ENCODE measurements around the gene OR1J1. TPM values are rescaled to one million over a fixed set of nuclear protein-coding genes. Genes with fewer than 3 reads are reported as not detected.

OR1J1 gene, protein sequence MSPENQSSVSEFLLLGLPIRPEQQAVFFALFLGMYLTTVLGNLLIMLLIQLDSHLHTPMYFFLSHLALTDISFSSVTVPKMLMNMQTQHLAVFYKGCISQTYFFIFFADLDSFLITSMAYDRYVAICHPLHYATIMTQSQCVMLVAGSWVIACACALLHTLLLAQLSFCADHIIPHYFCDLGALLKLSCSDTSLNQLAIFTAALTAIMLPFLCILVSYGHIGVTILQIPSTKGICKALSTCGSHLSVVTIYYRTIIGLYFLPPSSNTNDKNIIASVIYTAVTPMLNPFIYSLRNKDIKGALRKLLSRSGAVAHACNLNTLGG
- not detected in 2 replicates for total RNA-seq

GRCh38 chr9:122477826-122478225 is at the start of gene OR1J1:
Gene OR1J1 (minus strand): TSS chr9:122477926. CDS start chr9:122477926, 0 bp downstream.
- DNase-seq (ENCODE audit: low read depth): no peak

GRCh38 chr9:122527193-122527592 is 49.5 kb upstream of the OR1J1 start, which contains the start of gene OR1N1:
Gene OR1N1 (minus strand): TSS chr9:122527293. CDS start chr9:122527293, 0 bp downstream.
- DNase-seq (ENCODE audit: low read depth): no peak

GRCh38 chr9:122526602-122527001 is 48.9 kb upstream of the OR1J1 start:
- no peak for DNase-seq (ENCODE audit: low read depth)

- no peak for DNase-seq (ENCODE audit: low read depth)
These were observed 41.6 kb upstream of the OR1J1 start for GRCh38 chr9:122519376-122519775.

- no peak for DNase-seq (ENCODE audit: low read depth)
These were observed 41.1 kb upstream of the OR1J1 start, which contains the start of gene OR1J4 for GRCh38 chr9:122518841-122519240. Gene OR1J4 (plus strand): TSS chr9:122519141. CDS start chr9:122519141, 0 bp downstream.

DNA sequence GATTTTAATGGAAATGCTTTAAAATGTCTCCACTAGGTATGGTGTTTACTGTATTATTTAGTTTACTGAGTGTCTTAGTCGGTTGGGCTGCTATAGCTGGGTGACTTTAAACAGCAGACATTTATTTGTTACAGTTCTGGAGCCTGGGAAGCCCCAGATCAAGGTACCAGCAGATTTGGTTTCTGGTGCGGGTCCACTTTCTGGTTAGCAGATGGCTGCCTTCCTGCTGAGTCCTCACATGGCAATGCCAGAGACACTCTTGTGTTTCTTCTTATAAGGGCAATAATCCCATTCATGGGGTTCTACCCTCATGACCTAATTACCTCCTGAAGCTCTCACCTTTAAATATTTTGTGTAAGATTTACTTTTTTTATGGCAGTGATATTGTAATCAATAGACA is 40.5 kb upstream of the OR1J1 start:
- DNase-seq (ENCODE audit: low read depth): no peak

GRCh38 chr9:122510502-122510901 is 32.8 kb upstream of the OR1J1 start, which contains the start of gene OR1J2:
Gene OR1J2 (plus strand): TSS chr9:122510802. CDS start chr9:122510802, 0 bp downstream.
- DNase-seq (ENCODE audit: low read depth): no peak

GRCh38 chr9:122506964-122507363 is 29.2 kb upstream of the OR1J1 start:
- no peak for DNase-seq (ENCODE audit: low read depth)

DNA sequence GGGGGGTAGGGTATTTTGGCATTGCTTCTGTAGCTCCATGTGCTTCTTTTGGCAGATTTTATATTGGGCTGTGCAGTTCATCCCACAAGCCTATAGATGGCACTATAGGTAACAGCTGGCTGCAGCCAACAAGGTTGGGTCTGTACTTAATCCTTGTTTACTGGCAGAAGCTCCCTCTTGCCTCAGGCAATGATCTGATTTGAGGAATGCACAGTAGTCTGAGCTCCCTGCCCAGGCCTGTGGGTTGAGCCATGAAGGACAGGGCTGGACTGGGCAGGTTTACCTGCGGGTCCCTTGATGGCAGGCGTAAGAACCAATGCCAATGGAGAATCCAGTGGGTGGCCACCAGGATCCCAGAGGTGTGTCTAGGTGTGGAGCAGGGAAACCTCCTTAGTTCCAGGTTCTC is 21.2 kb upstream of the OR1J1 start:
- peak; percentile 62 for DNase-seq (ENCODE audit: low read depth)

DNA sequence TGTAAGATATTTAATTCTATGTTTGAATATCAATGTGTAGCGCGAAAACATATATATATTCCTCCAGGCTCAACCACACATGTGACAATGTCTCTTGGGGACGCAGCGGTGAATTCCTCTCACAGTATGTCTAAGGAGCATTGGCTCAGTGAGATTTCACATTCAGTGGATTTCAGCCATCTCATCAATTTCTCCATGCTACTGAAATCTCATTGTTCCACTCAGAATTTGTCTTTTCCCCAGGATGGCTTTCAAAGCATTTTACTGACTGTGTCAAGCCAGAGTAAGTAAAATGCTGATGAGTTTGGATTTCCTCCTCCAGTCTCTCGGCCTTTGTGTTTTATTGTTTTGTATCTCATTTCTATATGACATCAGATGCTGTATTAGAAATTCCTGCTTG is 1.3 kb upstream of the OR1J1 start:
- no peak for DNase-seq (ENCODE audit: low read depth)

GRCh38 chr9:122477346-122477745 is 380 bp downstream of the OR1J1 start:
- DNase-seq (ENCODE audit: low read depth): no peak

DNA sequence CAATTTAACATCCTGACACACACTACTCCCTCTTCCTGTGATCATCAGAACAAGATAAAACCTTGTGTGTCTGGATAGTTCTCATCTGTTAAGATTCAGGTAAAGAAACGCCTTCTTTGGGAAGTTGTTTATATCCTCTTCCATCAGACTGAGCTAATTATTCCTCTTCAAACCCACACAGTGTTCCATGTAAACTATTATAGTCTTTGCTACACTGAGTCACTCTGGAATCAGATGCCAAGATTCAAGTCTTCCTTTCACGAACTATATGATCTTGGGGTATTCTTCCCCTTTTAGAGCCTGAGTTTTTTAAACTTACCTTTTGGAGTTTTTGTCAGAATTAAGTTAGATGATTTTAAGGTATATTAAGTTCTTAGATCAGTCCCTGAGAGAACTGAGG is 2.0 kb downstream of the OR1J1 start:
- peak; percentile 9 for DNase-seq (ENCODE audit: low read depth)

- DNase-seq (ENCODE audit: low read depth): no peak
These were observed 3.2 kb downstream of the OR1J1 start for GRCh38 chr9:122474561-122474960.

GRCh38 chr9:122468735-122469134 is 9.0 kb downstream of the OR1J1 start:
- peak; percentile 76 for DNase-seq (ENCODE audit: low read depth)

- no peak for DNase-seq (ENCODE audit: low read depth)
These were observed 11.3 kb downstream of the OR1J1 start for GRCh38 chr9:122466456-122466855.

DNA sequence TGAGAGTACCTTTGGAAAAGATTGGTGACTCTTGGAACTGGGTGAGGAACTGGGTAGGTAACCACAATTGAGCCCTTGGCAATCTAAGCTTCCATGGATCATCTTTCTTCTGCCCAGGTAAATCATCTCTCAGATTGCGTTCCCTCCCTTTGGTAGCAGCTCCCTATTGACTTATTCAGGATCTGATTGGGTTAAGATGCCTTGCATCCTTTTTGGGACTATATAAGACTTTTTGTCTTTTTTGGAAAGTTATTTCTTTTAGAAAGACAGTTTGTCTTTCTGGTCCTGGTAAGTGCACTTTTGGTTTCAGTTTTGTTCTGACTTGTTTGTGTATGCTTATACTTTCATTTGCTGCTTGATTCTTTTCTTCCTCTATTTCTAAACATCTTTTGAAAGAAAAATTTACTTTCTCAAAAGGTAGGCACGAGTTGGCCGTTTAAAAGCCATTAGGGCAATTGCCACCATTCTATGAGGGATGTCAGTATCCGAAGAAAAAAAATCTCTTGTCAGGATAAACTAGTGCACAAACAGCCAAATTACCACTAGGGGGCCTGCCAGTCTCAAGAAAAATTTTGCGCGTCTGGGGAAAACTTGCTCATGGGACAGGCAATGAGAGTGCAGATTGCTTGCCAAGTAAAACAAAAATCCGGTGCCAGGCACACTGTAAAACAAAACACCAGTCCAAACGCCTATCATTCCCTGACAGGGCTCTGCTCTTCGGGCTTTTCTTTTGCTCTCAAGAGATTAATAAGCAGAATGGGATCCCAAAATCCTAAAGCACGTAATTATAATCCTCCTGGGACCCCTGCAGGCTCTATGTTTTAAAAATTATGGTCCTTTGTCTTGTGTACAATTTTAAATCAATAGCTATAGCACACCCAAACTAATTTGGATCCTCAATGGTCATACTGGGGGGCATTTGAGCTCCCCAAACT is 12.8 kb downstream of the OR1J1 start:
- DNase-seq (ENCODE audit: low read depth): peak; percentile 89

DNA sequence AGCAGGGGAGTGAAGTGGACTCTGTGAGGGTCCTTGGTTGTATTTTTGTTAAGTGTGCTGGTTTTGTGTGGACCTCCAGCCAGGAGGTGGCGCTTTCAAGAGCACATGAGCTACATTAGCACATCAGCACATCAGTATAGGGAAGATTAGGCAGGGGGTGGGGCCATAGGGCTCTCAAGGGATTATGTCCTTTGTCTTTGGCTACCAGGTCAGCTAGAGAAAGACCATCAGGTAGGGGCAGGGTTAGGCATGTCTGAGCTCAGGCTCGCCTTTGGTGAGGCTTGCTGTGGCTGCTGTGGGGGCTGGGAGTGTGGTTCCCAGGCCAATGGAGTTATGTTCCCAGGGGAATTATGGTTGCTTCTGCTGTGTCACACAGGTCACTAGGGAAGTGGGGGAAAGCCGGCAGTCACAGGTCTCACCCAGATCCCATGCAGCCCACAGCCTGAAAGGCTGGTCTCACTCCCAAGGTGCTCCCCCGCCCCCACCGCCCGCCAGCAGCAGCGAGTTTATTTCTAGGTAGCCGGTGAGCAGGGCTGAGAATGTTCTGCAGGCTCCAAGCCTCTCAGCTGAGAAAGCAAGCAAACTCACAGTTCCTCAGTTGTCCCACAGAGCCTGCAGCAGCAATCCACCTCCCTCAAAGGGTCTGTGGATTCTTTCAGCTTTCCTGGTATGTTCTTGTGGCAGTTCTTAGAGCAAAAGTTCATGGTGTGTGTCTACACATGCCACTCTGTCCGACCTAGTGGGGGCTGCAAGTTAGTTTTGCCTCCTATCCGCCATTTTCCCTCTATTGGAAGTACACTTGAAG is 13.7 kb downstream of the OR1J1 start:
- no peak for DNase-seq (ENCODE audit: low read depth)

DNA sequence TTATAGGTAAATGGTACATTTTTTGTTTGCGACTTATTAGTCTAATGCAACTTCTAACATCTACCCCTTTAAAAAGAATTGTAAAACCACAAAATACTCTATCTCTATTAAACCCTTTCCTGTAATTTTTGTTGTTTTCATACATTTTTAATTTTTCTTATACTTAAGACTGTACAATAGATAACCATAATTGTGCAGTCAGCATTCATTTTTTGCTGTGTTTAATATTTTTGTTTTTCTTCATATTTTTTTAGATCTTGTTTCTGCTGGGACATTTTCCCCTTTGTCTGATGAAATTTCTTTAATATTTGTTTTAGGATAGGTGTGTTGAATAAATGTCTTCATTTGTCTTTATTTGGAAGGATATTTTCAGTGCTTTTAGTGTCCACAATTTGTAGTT is 19.9 kb downstream of the OR1J1 start:
- no peak for DNase-seq (ENCODE audit: low read depth)

- DNase-seq (ENCODE audit: low read depth): no peak
These were observed 21.6 kb downstream of the OR1J1 start for GRCh38 chr9:122456123-122456522.

DNA sequence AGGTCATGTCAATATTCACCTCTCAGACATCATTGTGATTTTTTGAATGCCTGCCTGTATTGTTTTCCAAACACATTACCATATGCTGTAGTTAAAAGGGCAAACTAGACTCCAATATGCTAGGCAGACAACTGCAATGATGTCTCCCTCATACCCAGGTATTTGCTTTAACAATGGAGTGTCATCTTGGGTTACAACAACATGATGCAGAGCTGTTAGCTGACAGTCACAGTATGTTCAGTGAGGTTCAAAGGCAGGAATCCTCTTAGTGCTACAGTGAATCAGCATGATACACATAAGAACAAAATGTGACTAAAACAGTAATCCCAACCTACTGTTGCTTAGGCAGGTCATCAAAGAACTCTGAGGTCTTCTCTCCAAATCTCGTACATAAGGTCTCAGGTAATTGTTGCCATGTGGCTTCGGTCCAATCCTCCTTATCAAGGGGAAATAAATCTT is 24.0 kb downstream of the OR1J1 start:
- DNase-seq (ENCODE audit: low read depth): no peak

DNA sequence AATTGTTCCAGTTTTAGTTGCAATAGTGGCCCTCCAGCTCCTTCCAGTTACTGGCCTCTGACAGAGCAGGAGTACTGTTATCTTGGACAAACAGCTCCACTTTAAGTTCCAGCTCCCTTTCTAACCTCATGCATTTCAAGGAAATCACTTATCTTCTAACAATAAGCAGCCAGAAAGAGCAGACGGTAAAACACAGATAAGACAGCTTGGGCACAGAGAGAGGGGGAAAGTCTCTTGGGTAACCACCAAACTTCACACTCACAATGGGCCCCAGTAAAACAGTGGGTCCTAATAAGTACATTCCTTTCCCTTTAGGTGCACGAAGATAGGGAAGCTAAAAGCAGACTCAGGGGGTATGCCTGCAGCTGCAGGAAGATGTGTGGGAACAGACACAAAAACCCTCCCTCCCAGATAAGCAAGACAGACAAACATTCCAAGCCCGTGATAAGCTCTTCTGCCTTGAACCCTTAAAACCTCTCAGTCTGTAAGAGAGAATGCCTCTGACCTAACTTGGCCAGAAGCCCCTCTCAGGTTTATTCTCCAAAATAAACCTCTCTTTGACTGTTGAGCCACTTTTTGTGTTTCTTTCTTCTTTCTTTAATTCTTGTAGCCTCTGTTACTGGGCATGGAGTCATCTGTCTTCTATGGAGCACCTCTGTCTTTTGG is 30.8 kb downstream of the OR1J1 start:
- DNase-seq (ENCODE audit: low read depth): no peak
